ENCODE data around the gene NCK1.
"Not testable (repeated sequence)": the region's sequence is repeated elsewhere in the genome, so short reads cannot be mapped to it uniquely, and the experiment has no call there.

Gene NCK1

DNA sequence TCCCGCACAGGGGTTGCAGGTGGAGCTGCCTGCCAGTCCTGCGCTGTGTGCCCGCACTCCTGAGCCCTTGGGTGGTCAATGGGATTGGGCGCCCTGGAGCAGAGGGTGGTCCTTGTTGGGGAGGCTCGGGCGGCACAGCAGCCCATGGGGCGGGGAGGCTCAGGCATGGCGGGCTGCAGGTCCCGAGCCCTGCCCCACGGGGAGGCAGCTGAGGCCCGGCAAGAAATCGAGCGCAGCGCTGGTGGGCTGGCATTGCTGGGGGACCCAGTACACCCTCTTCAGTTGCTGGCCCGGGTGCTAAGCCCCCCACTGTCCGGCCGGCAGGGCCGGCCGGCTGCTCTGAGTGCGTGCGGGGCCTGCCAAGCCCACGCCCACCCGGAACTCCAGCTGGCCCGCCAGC, 27.9 kb downstream of the NCK1 start:
- H3K9me2 ChIP-seq (ENCODE audit: low read depth, low read length) = no peaks in the 10 kb centered on the region
- TF ChIP-seq EZH2 (IDR thresholded peaks at IDR 0.05; ENCODE audit: borderline replicate concordance, low read length) = no peak
- no peak for TF ChIP-seq CTCF (IDR thresholded peaks at IDR 0.05; ENCODE audit: low read length)
- no peak overlapping the region for H3K9ac ChIP-seq (ENCODE audit: low read length)
- H3K4me2 ChIP-seq (ENCODE audit: low read length) = no peak overlapping the region
- no peak overlapping the region for H2AFZ ChIP-seq (ENCODE audit: low read length)
- no peak overlapping the region for H3K27ac ChIP-seq (ENCODE audit: low read depth, low read length, poor library complexity, severe bottlenecking)
- no peaks in the 10 kb centered on the region for H3F3A ChIP-seq (ENCODE audit: insufficient read depth, low read length)
- peaks cover 64% of the 10 kb centered on the region for H3K36me3 ChIP-seq (ENCODE audit: insufficient read depth, low read length)
- H3K79me2 ChIP-seq (ENCODE audit: insufficient read depth, low read length) = peaks cover 89% of the 10 kb centered on the region
- H4K20me1 ChIP-seq (ENCODE audit: insufficient read depth, low read length) = no peaks in the 10 kb centered on the region
- peaks cover 19% of the 10 kb centered on the region for H3K4me1 ChIP-seq (ENCODE audit: insufficient read depth, low read length, severe bottlenecking)
- no peak overlapping the region for H3K4me3 ChIP-seq (ENCODE audit: low read depth, low read length, poor library complexity, severe bottlenecking)
- H3K27me3 ChIP-seq (ENCODE audit: insufficient read depth, low read length) = no peaks in the 10 kb centered on the region
- peaks cover 33% of the 10 kb centered on the region for H3K9me3 ChIP-seq (ENCODE audit: low read length)

GRCh38 chr3:136891934-136892855, 30.2 kb downstream of the NCK1 start:
- H2AFZ ChIP-seq (ENCODE audit: low read length) = no peak overlapping the region
- TF ChIP-seq EZH2 (IDR thresholded peaks at IDR 0.05; ENCODE audit: borderline replicate concordance, low read length) = no peak
- TF ChIP-seq CTCF (IDR thresholded peaks at IDR 0.05; ENCODE audit: low read length) = no peak
- H3K4me1 ChIP-seq (ENCODE audit: insufficient read depth, low read length, severe bottlenecking) = no peaks in the 10 kb centered on the region
- H3F3A ChIP-seq (ENCODE audit: insufficient read depth, low read length) = no peaks in the 10 kb centered on the region
- peaks cover 81% of the 10 kb centered on the region for H3K36me3 ChIP-seq (ENCODE audit: insufficient read depth, low read length)
- H3K9me2 ChIP-seq (ENCODE audit: low read depth, low read length) = no peaks in the 10 kb centered on the region
- H3K4me2 ChIP-seq (ENCODE audit: low read length) = no peak overlapping the region
- H3K79me2 ChIP-seq (ENCODE audit: insufficient read depth, low read length) = peaks cover 89% of the 10 kb centered on the region
- H3K4me3 ChIP-seq (ENCODE audit: low read depth, low read length, poor library complexity, severe bottlenecking) = no peak overlapping the region
- no peak overlapping the region for H3K27ac ChIP-seq (ENCODE audit: low read depth, low read length, poor library complexity, severe bottlenecking)
- peaks cover 36% of the 10 kb centered on the region for H3K9me3 ChIP-seq (ENCODE audit: low read length)
- no peaks in the 10 kb centered on the region for H4K20me1 ChIP-seq (ENCODE audit: insufficient read depth, low read length)
- H3K27me3 ChIP-seq (ENCODE audit: insufficient read depth, low read length) = no peaks in the 10 kb centered on the region
- H3K9ac ChIP-seq (ENCODE audit: low read length) = no peak overlapping the region

- H3K9ac ChIP-seq (ENCODE audit: low read length) = no peak overlapping the region
- peaks cover 80% of the 10 kb centered on the region for H3K36me3 ChIP-seq (ENCODE audit: insufficient read depth, low read length)
- peaks cover 36% of the 10 kb centered on the region for H3K9me3 ChIP-seq (ENCODE audit: low read length)
- no peak overlapping the region for H3K4me2 ChIP-seq (ENCODE audit: low read length)
- no peaks in the 10 kb centered on the region for H3K27me3 ChIP-seq (ENCODE audit: insufficient read depth, low read length)
- TF ChIP-seq EZH2 (IDR thresholded peaks at IDR 0.05; ENCODE audit: borderline replicate concordance, low read length) = no peak
- TF ChIP-seq CTCF (IDR thresholded peaks at IDR 0.05; ENCODE audit: low read length) = no peak
- no peak overlapping the region for H3K27ac ChIP-seq (ENCODE audit: low read depth, low read length, poor library complexity, severe bottlenecking)
- H3K4me1 ChIP-seq (ENCODE audit: insufficient read depth, low read length, severe bottlenecking) = no peaks in the 10 kb centered on the region
- H3K9me2 ChIP-seq (ENCODE audit: low read depth, low read length) = no peaks in the 10 kb centered on the region
- no peaks in the 10 kb centered on the region for H4K20me1 ChIP-seq (ENCODE audit: insufficient read depth, low read length)
- H3F3A ChIP-seq (ENCODE audit: insufficient read depth, low read length) = no peaks in the 10 kb centered on the region
- peaks cover 87% of the 10 kb centered on the region for H3K79me2 ChIP-seq (ENCODE audit: insufficient read depth, low read length)
- H2AFZ ChIP-seq (ENCODE audit: low read length) = no peak overlapping the region
- no peak overlapping the region for H3K4me3 ChIP-seq (ENCODE audit: low read depth, low read length, poor library complexity, severe bottlenecking)
Measured at GRCh38 chr3:136893848-136894443, 31.9 kb downstream of the NCK1 start.

DNA sequence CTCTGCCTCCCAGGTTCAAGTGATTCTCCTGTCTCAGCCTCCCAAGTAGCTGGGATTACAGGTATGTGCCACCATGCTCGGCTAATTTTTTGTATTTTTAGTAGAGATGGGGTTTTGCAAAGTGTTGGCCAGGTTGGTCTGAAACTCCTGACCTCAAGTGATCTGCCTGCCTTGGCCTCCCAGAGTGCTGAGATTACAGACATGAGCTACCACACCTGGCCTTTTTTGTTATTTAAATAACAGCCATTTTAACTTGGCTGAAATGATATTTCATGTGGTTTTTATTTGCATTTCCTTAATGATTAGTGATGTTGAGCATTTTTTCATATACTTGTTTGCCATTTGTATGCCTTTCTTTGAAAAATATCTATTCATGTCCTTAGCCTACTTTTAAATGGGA, 35.2 kb downstream of the NCK1 start:
- not testable (repeated sequence) for H3F3A ChIP-seq (ENCODE audit: insufficient read depth, low read length); H3K9me2 ChIP-seq (ENCODE audit: low read depth, low read length); H3K4me2 ChIP-seq (ENCODE audit: low read length); H3K27ac ChIP-seq (ENCODE audit: low read depth, low read length, poor library complexity, severe bottlenecking); H3K27me3 ChIP-seq (ENCODE audit: insufficient read depth, low read length); H3K4me3 ChIP-seq (ENCODE audit: low read depth, low read length, poor library complexity, severe bottlenecking); H3K9ac ChIP-seq (ENCODE audit: low read length); H4K20me1 ChIP-seq (ENCODE audit: insufficient read depth, low read length); H2AFZ ChIP-seq (ENCODE audit: low read length)
- Histone ChIP-seq H3K4me1 (ENCODE audit: insufficient read depth, low read length, severe bottlenecking) (peaks cover 19% of the 10 kb centered on the region), H3K36me3 (ENCODE audit: insufficient read depth, low read length) (peaks cover 71% of the 10 kb centered on the region), H3K79me2 (ENCODE audit: insufficient read depth, low read length) (peaks cover 96% of the 10 kb centered on the region), H3K9me3 (ENCODE audit: low read length) (peaks cover 26% of the 10 kb centered on the region)
